GM18519 (cell line): Measurements from ENCODE around the gene TBC1D22A.

Experiments used
- ATAC-seq: cut with Tn5 transposase; IDR thresholded peaks from one replicate; pipeline ENCODE4 v1.9.1; 2021; ENCODE audit warnings: mild to moderate bottlenecking, moderate library complexity; ENCODE audit not compliant: unreplicated experiment, low FRiP score

Gene TBC1D22A

GRCh38 chr22:47120399-47120798, 357.9 kb downstream of the TBC1D22A start:
- ATAC-seq = no peak

DNA sequence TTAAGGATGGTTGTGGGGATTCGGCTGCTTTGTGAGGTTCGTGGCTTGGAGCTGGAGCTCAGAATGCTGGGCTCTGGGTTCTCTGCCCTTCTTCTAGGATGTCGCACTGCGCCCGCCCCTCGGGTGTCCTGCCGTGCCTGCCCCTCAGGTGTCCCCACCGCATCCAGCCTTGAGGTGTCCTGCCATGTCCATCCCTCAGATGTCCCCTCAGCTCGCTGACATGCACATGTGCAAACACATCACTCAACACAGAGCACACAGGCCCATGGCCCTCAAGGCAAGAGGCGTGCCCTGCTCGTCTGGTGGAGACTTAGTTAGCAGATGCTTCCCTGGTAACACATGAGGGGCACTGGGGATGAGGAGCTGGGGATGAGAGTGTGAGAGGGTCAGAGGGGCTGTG, 359.3 kb downstream of the TBC1D22A start:
- no peak for ATAC-seq

DNA sequence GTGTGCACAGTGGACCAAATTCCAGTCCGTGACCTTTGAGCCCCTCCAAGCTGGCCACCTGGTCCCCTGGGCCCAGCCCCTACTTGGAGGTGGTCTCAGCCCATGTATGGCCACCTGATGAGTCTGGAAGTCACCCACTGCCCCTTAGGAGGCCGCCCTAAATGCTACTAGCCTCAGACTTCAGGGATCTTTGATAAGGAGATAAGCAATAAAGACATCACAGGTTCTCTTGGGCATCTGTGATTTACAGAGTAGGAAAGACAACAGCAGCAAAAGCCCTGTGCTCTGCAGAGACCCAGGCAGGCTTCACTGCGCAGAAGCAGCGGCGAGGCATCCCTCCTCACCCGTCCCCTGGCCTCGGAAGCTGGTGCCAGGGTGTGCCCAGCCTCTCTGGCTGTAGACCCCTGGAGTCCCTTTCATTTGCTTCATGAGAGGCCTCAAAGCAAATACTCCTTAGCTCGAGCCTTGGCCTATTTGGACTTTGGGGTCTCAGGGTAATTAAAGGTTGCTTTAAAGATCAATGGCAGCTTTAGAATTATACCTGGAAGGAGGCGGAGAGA, 360.1 kb downstream of the TBC1D22A start:
- ATAC-seq = no peak

DNA sequence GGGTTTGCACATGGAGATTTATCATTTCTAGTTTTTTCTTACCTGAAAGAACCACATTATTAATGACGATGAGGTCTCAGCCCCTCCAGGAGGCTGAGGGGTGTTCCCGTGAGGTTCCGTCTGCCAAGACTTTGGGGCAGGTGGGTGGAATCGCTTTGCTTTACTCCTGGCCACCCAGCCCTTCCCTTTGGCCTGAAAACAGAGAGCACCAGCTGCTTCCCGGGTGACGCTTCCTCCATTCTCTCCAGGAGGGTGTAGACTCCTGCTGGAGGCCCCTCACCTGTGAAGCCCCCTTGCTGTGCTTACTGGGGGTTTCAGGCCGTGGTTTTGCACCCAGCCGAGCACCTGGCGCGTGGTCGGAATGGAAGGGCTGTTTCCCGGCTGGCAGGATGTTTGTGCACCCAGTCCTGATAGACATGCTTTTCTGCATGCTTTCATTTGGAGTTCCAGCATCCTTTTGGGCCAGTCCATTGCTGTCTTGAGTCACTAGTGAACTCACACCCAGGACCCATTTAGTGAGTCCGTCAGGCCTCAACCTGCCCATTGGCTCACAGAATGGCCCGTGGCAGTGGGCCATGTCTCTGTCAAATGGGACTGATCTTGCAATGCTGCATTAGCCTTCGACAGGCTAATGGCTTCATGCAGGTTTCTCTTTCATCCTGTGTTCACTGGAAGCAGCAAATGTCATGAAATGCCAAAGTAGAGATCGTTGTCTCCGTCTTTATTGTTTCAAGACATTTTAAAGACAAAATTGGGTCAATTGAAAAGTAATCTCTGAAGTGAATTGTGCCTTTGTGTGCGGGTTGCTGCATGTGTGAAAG, 360.8 kb downstream of the TBC1D22A start:
- ATAC-seq = no peak

GRCh38 chr22:47123827-47124442, 361.5 kb downstream of the TBC1D22A start:
- no peak for ATAC-seq

GRCh38 chr22:47124451-47124881, 362.0 kb downstream of the TBC1D22A start:
- ATAC-seq = no peak

DNA sequence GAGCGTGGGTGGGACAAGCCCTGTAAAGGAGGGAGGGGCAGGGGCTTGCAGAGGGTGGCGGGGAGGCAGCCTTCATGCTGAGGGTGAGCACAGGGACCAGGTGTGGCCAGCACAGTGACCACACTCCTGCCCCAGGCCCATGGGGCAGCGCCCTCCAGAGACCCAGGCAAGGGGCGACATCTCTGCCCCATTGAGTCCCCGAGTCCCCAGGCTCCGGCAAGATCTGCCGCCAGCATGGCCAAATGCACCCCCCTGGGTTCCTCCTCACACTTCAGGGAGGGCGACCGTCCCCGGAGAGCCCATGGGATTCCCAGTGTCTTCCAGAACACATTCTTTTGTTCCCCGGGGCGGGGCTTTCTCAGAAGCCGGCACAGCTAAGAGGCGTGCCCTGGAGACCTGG, 362.5 kb downstream of the TBC1D22A start:
- ATAC-seq = no peak

- ATAC-seq = no peak
Measured at GRCh38 chr22:47125603-47126002, 363.2 kb downstream of the TBC1D22A start.

GRCh38 chr22:47126344-47126811, 363.9 kb downstream of the TBC1D22A start:
- no peak for ATAC-seq

- ATAC-seq = no peak
Measured at GRCh38 chr22:47127441-47127871, 365.0 kb downstream of the TBC1D22A start.

- ATAC-seq = no peak
Measured at GRCh38 chr22:47128216-47128615, 365.8 kb downstream of the TBC1D22A start.

DNA sequence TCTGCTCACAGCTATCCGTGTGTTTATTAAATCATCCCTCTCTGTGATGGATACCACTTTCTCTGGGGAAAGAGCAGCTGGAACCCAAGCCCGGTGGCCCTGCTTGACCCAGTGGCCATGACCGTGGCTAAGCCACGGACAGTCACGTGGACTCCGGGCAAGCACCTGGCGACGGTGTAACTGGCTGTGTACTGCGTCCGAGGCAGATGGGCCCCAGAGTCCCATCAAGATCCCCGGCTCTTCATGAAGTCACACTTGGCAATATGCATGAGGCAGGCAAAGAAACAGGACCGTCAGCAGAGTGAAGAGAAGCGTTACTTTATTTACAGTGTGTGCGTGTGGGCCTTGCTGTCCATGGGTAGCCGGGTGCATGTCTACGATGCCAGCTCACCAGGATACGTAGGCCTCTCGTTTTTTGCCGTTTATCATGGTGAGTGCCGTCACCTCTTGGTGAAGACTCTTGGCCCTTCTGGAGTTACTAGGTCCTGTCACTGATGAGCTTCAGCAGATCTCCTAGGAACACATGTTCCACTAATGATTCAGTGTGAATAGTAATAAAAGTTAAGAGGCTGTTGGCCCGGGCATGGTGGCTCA, 366.3 kb downstream of the TBC1D22A start:
- ATAC-seq = no peak

GRCh38 chr22:47129902-47130635, 367.6 kb downstream of the TBC1D22A start:
- ATAC-seq = no peak

DNA sequence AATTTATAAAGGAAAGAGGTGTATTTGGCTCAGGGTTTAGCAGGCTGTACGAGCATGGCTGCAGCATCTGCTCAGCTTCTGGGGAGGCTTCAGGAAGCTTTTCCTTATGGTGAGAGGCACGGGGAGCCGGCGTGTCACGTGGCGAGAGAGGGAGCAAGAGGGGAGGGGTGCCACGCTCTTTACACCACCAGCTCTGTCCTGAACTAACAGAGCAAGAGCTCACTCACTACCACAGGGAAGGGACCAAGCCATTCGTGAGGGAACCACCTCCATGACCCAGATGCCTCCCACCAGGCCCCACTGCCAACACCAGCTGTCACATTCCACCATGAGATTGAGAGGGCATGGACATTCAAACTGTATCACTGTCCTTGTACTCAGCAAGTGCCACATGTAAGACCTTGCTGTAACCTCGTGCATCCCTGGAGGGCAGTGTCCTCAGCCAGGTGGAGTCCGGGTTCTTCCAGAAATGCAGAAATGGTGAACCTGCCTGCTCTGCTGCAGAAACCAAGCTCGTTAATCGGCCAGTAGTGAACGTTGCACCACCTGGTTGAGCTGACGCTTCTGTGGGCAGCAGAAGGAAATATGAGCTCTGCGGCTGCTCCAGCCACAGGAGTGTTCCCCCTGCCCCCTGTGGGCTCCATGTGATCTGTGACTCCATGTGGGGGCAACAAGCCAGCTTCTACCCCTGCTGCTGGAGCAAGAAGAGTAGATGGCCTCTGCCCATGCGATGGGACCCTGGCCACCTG, 368.6 kb downstream of the TBC1D22A start:
- no peak for ATAC-seq

DNA sequence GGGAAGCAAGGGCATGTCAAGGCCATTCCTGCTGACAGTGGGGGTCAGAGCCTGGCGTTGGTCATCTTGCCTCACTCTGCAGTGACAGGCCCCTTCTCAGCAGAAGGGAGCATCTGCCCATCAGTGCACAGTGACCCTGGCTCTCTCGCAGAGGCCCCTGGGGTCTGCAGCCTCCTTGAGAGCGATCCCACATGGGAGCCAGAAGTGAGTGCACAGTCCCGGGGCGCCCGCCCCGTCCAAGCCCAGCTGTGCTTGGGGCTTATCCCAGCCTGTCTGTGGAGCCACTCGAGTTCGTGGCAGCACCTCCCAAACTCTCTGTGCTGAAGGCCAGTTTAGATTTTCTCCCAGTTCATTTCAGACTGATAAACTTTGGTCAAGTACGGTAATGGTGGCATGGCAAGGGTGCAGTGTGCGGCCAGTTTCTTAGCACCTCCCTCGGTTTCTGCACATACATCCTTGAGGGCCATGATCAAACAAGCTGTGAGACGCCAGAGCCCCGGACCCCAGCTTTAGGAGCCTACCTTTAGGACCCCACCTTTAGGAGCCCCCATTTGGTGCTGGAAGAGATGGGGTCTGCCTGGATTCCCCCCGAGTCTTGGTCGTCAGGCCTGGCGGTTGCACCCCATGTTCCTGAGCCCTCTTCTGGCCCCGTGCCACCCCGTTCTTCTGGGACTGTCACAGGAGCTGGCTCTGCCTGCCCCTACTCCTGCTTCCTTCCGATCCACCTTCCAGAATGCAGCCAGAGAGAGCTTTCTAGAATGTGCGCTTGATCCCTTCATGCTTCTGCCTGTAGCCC, 369.4 kb downstream of the TBC1D22A start:
- ATAC-seq = no peak

GRCh38 chr22:47132428-47132825, 370.0 kb downstream of the TBC1D22A start:
- no peak for ATAC-seq

DNA sequence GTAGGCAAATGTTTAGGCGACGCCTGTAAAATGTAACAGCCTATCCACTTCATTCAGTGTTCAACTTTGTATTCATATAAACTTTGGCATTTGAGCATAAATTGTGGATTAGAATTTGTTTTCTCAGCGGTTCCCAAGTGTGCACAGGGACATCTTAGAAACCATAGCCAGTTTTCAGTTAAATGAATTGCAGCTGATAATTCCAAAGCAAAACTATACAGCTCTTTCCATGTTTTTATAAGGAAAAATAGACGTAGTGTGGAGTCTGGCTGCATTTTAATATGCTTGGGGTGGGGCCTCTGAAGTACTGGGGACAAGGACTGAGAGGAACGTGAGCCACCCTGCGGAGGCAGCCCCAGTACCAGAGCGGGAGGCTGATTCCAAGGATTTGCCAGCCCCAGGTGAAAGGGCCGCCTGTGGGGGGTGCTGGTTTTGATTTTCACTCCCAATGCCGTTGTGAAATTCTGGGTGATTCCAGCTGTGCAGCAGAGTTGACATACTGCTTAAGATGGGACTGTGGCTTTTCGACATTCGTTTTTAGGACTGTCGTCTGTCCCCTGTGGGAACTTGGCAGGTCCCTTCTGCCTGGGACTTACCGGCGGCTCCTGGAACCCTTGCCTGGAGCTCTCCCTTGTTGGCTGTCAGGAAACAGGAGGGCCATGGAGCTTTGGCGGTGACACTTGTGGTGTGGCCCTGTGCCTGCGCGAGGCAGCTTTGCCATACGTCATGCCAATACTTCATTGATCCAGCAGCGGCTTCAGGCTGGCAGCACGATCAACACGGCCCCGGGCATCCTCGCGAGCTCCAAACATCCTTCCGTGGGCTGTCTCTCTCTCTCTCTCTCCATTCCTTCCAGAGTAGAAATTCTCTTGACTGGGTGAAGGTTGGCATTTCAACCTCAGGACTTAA, 370.9 kb downstream of the TBC1D22A start:
- no peak for ATAC-seq

DNA sequence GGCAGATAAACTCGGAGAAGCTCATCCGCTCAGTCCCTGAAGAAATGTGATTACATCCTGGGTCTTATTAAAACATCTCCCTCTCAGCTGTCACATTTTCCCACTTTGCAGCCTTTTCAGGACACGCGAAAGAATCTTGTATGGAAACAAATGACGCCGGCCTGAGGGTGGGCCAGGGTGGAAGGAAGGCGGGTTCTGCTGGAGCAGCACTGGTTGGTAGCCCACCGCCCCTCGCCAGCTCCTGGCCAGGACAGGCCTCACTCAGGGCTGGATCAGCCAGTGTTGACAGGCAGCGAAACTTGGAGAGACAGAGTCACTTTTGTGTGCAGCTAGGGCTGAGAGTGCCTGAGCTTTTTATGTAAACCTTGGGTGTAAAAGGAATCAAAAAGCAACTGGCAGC, 371.8 kb downstream of the TBC1D22A start:
- ATAC-seq = no peak
